HEK293T (cell line): ENCODE results near the gene WDR41.
"Not testable (repeated sequence)": the region's sequence is repeated elsewhere in the genome, so short reads cannot be mapped to it uniquely, and the experiment has no call there.

Experiments used
- CTBP1 ChIP-seq: fragments of 450-650 bp; IDR thresholded peaks from 2 replicates; pipeline ENCODE4 v1.6.1; 2016; ENCODE audit warnings: borderline replicate concordance
- ELF4 ChIP-seq: fragments of 450-650 bp; IDR thresholded peaks from 2 replicates; pipeline ENCODE4 v1.6.1; 2017; ENCODE audit warnings: antibody characterized with exemption
- FOXA1 ChIP-seq: fragments of 450-650 bp; IDR thresholded peaks from 2 replicates; pipeline ENCODE4 v1.6.1; 2016; ENCODE audit warnings: mild to moderate bottlenecking
- FOXK2 ChIP-seq: fragments of 450-650 bp; IDR thresholded peaks from 2 replicates; pipeline ENCODE4 v1.6.1; 2016; ENCODE audit warnings: mild to moderate bottlenecking
- FOXM1 ChIP-seq: fragments of 450-650 bp; IDR thresholded peaks from 2 replicates; pipeline ENCODE4 v1.6.1; 2017; ENCODE audit warnings: mild to moderate bottlenecking, borderline replicate concordance
- LEF1 ChIP-seq: fragments of 450-650 bp; IDR thresholded peaks from 2 replicates; pipeline ENCODE4 v1.6.1; 2017; ENCODE audit warnings: mild to moderate bottlenecking, borderline replicate concordance
- NFRKB ChIP-seq: fragments of 450-650 bp; IDR thresholded peaks from 2 replicates; pipeline ENCODE4 v1.6.1; 2016; ENCODE audit warnings: mild to moderate bottlenecking, moderate library complexity
- SP1 ChIP-seq: fragments of 450-650 bp; IDR thresholded peaks from 2 replicates; pipeline ENCODE4 v1.6.1; 2017
- SUZ12 ChIP-seq: fragments of 450-650 bp; IDR thresholded peaks from 2 replicates; pipeline ENCODE4 v1.6.1; 2016; ENCODE audit warnings: mild to moderate bottlenecking
- TARDBP ChIP-seq: fragments of 450-650 bp; IDR thresholded peaks from 2 replicates; pipeline ENCODE4 v1.6.1; 2016

DNA sequence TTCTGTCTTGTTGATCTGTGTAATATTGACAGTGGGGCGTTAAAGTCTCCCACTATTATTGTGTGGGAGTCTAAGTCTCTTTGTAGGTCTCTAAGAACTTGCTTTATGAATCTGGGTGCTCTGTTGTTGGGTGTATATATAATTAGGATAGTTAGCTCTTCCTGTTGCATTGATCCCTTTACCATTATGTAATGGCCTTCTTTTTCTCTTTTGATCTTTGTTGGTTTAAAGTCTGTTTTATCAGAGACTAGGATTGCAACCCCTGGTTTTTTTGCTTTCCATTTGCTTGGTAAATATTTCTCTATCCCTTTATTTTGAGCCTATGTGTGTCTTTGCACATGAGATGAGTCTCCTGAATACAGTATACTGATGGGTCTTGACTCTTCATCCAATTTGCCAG is 105.8 kb downstream of the WDR41 start:
- TF ChIP-seq TARDBP, CTBP1, LEF1, NFRKB, SP1, FOXK2, ELF4, FOXA1, SUZ12, FOXM1: not testable (repeated sequence)
